ENCODE data around the gene YPEL1.
A peak's percentile ranks its signal among the peaks of the same experiment; 100 is the strongest.

The YPEL1 gene

GRCh38 chr22:21657020-21657359 is 78.6 kb downstream of the YPEL1 start:
- DNase-seq (ENCODE audit: low spot score): no peak

- no peak for DNase-seq (ENCODE audit: low spot score)
Observed at GRCh38 chr22:21652547-21653545, 82.7 kb downstream of the YPEL1 start.

GRCh38 chr22:21652010-21652546 is 83.5 kb downstream of the YPEL1 start:
- peak; percentile 88 for DNase-seq (ENCODE audit: low spot score)

GRCh38 chr22:21651521-21652009 is 84.0 kb downstream of the YPEL1 start:
- DNase-seq (ENCODE audit: low spot score): no peak

DNA sequence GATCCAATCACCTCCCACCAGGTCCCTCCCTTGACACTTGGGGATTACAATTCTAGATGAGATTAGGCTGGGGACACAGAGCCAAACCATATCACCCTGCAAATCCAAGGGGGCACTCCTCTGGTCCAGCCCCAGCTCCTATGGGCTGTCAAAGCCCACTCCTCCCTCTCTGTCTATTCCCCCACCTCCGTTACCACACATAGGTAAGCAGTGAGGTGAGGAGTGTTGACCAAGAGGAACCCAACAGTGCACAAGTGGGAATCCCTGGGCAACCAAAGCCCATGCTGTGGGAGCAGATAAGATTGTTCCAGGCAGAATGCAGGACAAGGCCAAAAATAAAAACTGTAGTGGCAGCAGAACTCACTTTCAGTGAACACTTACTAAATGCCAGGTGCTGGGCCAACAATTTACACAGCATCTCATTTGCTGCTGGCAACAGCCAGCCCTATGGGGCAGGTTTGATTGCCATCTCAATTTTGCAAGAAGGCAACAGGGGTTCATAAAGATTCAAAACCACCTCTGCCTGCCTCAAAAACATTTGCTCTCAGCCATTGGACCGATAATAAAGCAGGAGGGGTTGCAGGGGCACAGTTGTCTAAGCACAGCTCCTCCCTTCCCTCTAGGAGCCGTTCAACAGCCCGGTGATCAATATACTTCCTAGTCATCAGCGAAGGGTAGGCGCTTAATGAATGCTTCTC is 84.6 kb downstream of the YPEL1 start:
- DNase-seq (ENCODE audit: low spot score): no peak

- DNase-seq (ENCODE audit: low spot score): peak; percentile 53
Observed at GRCh38 chr22:21650280-21650679, 85.3 kb downstream of the YPEL1 start.

Measured in kidney tubule cell (primary cell).